GM12878 (cell line): ENCODE results near the gene SEC16B.

Source experiments
- BHLHE40 ChIP-seq, 2 experiments: fragments of 450-650 bp in 1 of 2; IDR thresholded peaks; 2 replicates each; pipeline ENCODE4 v1.6.1; 2011 to 2017; ENCODE audit warnings: low read depth in 2 of 2, borderline replicate concordance in 1 of 2, improper control_type of control experiment in 1 of 2, low read length in 1 of 2, mild to moderate bottlenecking in 1 of 2
- CEBPB ChIP-seq, 2 experiments: fragments of 150-350 bp in 1 of 2; IDR thresholded peaks; 2 replicates each; pipeline ENCODE4 v1.6.1; 2012 to 2014; ENCODE audit warnings: low read depth in 2 of 2, low read length in 2 of 2, borderline replicate concordance in 1 of 2, inconsistent platforms in 1 of 2
- CTCF ChIP-seq, 3 experiments: IDR thresholded peaks in 2 of 3; conservative IDR thresholded peaks in 1 of 3; 2 replicates each; pipeline ENCODE4 v1.5.1; 2011; ENCODE audit warnings: low read depth in 3 of 3, low read length in 3 of 3, mild to moderate bottlenecking in 3 of 3, control low read depth in 2 of 3, moderate library complexity in 2 of 3, inconsistent platforms in 1 of 3, mixed read lengths in 1 of 3; ENCODE audit not compliant: control insufficient read depth in 2 of 3, insufficient read depth in 1 of 3; ENCODE audit errors: extremely low read depth in 1 of 3
- EP300 ChIP-seq, 2 experiments: fragments of 150-350 bp in 1 of 2; IDR thresholded peaks; 2 replicates each; pipeline ENCODE4 v1.6.1; 2011 to 2012; ENCODE audit warnings: low read depth in 2 of 2, low read length in 2 of 2, borderline replicate concordance in 1 of 2, improper control_type of control experiment in 1 of 2, inconsistent platforms in 1 of 2; ENCODE audit not compliant: control insufficient read depth in 1 of 2
- GABPA ChIP-seq: IDR thresholded peaks from 2 replicates; pipeline ENCODE4 v1.6.1; 2014; ENCODE audit warnings: antibody characterized with exemption, low read depth, mild to moderate bottlenecking, inconsistent platforms
- NFXL1 ChIP-seq: fragments of 450-650 bp; IDR thresholded peaks from 2 replicates; pipeline ENCODE4 v1.6.1; 2017; ENCODE audit warnings: antibody characterized with exemption, mild to moderate bottlenecking, borderline replicate concordance
- POLR2AphosphoS5 ChIP-seq: IDR thresholded peaks from 2 replicates; pipeline ENCODE4 v1.6.1; 2011; ENCODE audit warnings: mild to moderate bottlenecking, low read length, inconsistent platforms

DNA sequence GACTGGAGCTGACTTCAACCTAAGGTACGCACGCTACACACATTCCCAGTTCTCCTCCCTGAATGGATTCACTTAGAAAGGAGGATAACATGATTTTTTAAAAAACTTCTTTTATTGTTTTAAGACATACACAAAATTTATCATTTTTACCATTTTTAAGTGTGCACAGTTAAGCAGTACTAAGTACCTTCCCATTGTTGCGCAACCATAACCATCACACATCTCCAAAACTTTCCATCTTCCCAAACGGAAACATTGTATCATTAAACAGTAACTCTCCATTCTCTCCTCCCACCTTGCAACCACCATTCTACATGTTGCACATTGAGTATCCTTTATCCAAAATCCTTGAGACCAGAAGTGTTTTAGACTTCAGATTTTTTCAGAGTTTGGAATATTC is 36.2 kb upstream of the SEC16B start:
- no peak for TF ChIP-seq EP300 (IDR thresholded peaks at IDR 0.05; ENCODE audit: borderline replicate concordance in 1 of 2, control insufficient read depth in 1 of 2, low read depth in 2 of 2, low read length in 2 of 2)
- no peak for TF ChIP-seq CTCF (IDR thresholded peaks at IDR 0.05 in 2 of 3, conservative IDR thresholded peaks at IDR 0.05 in 1 of 3; ENCODE audit: control insufficient read depth in 2 of 3, extremely low read depth in 1 of 3, insufficient read depth in 1 of 3, low read depth in 3 of 3, low read length in 3 of 3)
- TF ChIP-seq POLR2AphosphoS5: no peak
- TF ChIP-seq CEBPB (IDR thresholded peaks at IDR 0.05; ENCODE audit: borderline replicate concordance in 1 of 2, low read depth in 2 of 2, low read length in 2 of 2): no peak
- TF ChIP-seq NFXL1: no peak
- TF ChIP-seq BHLHE40 (IDR thresholded peaks at IDR 0.05; ENCODE audit: borderline replicate concordance in 1 of 2, low read depth in 2 of 2, low read length in 1 of 2): no peak
- TF ChIP-seq GABPA: no peak
